Ascending aorta (tissue), 2 donors: ENCODE measurements around the gene CREB1. TPM values are rescaled to one million over a fixed set of nuclear protein-coding genes. Genes with fewer than 3 reads are reported as not detected.
"Not testable (repeated sequence)": the region's sequence is repeated elsewhere in the genome, so short reads cannot be mapped to it uniquely, and the experiment has no call there.

Experiments
- DNase-seq, 2 donors: peaks; one replicate each; pipeline ENCODE4 v3.0.0-alpha.2; 2019; ENCODE audit warnings: low spot score in 2 of 2
- H3K27ac ChIP-seq, 2 donors: fragments of 200-600 bp; sonication (generic); one replicate each; pipeline ENCODE4 v1.5.1; 2016 to 2017; ENCODE audit warnings: mild to moderate bottlenecking in 1 of 2
- H3K27me3 ChIP-seq: fragments of 200-600 bp; sonication (generic); one replicate; pipeline ENCODE4 v1.5.1; 2017
- H3K36me3 ChIP-seq, 2 donors: fragments of 200-600 bp; sonication (generic); one replicate each; pipeline ENCODE4 v1.5.1; 2016
- H3K4me1 ChIP-seq, 2 donors: fragments of 200-600 bp; sonication (generic); one replicate each; pipeline ENCODE4 v1.5.1; 2016 to 2017; ENCODE audit warnings: mild to moderate bottlenecking in 1 of 2
- H3K4me3 ChIP-seq, 2 donors: fragments of 200-600 bp; sonication (generic); one replicate each; pipeline ENCODE4 v1.5.1; 2016 to 2017; ENCODE audit warnings: mild to moderate bottlenecking in 1 of 2
- H3K9me3 ChIP-seq, 2 donors: fragments of 200-600 bp; sonication (generic); one replicate each; pipeline ENCODE4 v1.5.1; 2016
- CTCF ChIP-seq, 3 experiments: fragments of 200-600 bp in 2 of 3; fragments of 450-650 bp in 1 of 3; sonication (generic) in 2 of 3; IDR thresholded peaks; one replicate each; pipeline ENCODE4 v1.5.1; 2016 to 2019; ENCODE audit warnings: antibody characterized with exemption in 3 of 3, mild to moderate bottlenecking in 1 of 3, moderate library complexity in 1 of 3
- intact Hi-C: fragments of 100-400 bp; cut with DNase I; formaldehyde crosslinking; loops from one replicate; pipeline ENCODE4 v1.15.1; 2023
- total RNA-seq: library from RNA; depleted of rRNA; stranded (reverse); fragments of >200 nt; gene quantifications from one replicate; pipeline ENCODE4 v1.1.0, GENCODE V29; 2016

The CREB1 gene
- total RNA-seq, 1 donor from 2014 or later, result 12.8 TPM

GRCh38 chr2:207632575-207633493, 103.1 kb downstream of the CREB1 start:
- Histone ChIP-seq H3K27me3 (no peaks in the 10 kb centered on the region), H3K27ac (no peak overlapping the region), H3K4me1 (no peaks in the 10 kb centered on the region), H3K36me3 (no peaks in the 10 kb centered on the region), H3K4me3 (no peak overlapping the region), H3K9me3 (no peaks in the 10 kb centered on the region)
- DNase-seq, result no peak
- TF ChIP-seq CTCF (IDR thresholded peaks at IDR 0.05), result no peak
- intact Hi-C loops, result no loop called here

- no peak overlapping the region for H3K27ac ChIP-seq
- no peak for TF ChIP-seq CTCF (IDR thresholded peaks at IDR 0.05)
- DNase-seq, result no peak
- intact Hi-C loops, result no loop called here
- H3K36me3 ChIP-seq, result no peaks in the 10 kb centered on the region
- no peak overlapping the region for H3K4me3 ChIP-seq
- H3K4me1 ChIP-seq, result no peaks in the 10 kb centered on the region
- H3K27me3 ChIP-seq, result no peaks in the 10 kb centered on the region
- H3K9me3 ChIP-seq, result no peaks in the 10 kb centered on the region
These were observed 103.9 kb downstream of the CREB1 start for GRCh38 chr2:207633686-207634085.

GRCh38 chr2:207635468-207636200, 105.9 kb downstream of the CREB1 start:
- H3K9me3 ChIP-seq, result no peaks in the 10 kb centered on the region
- H3K36me3 ChIP-seq, result no peaks in the 10 kb centered on the region
- H3K27me3 ChIP-seq, result no peaks in the 10 kb centered on the region
- no peak overlapping the region for H3K4me3 ChIP-seq
- DNase-seq, result no peak
- no peak overlapping the region for H3K27ac ChIP-seq
- TF ChIP-seq CTCF (IDR thresholded peaks at IDR 0.05), result no peak
- H3K4me1 ChIP-seq, result no peaks in the 10 kb centered on the region
- intact Hi-C loops, result no loop called here

- H3K4me3 ChIP-seq, intact Hi-C loops, H3K27ac ChIP-seq, DNase-seq, H3K36me3 ChIP-seq, H3K27me3 ChIP-seq, H3K9me3 ChIP-seq, H3K4me1 ChIP-seq: not testable (repeated sequence)
These were observed 109.5 kb downstream of the CREB1 start for GRCh38 chr2:207639288-207639687.

- Histone ChIP-seq H3K4me1 (no peaks in the 10 kb centered on the region), H3K36me3 (no peaks in the 10 kb centered on the region), H3K4me3 (no peak overlapping the region), H3K9me3 (peaks cover 0 to 5% of the 10 kb centered on the region in 2 donors), H3K27ac (no peak overlapping the region), H3K27me3 (no peaks in the 10 kb centered on the region)
- DNase-seq, result peak in 1 of 2 donors; percentile 8
- intact Hi-C loops, result no loop called here
- no peak for TF ChIP-seq CTCF (IDR thresholded peaks at IDR 0.05)
These were observed 110.4 kb downstream of the CREB1 start for GRCh38 chr2:207640160-207640559.

GRCh38 chr2:207640661-207641060, 110.9 kb downstream of the CREB1 start:
- no peaks in the 10 kb centered on the region for H3K4me1 ChIP-seq
- H3K27ac ChIP-seq, result no peak overlapping the region
- no peak for TF ChIP-seq CTCF (IDR thresholded peaks at IDR 0.05)
- peak in 1 of 2 donors; percentile 1 for DNase-seq
- H3K27me3 ChIP-seq, result no peaks in the 10 kb centered on the region
- intact Hi-C loops, result no loop called here
- H3K36me3 ChIP-seq, result no peaks in the 10 kb centered on the region
- peaks cover 0 to 5% of the 10 kb centered on the region in 2 donors for H3K9me3 ChIP-seq
- H3K4me3 ChIP-seq, result no peak overlapping the region
